B cell (primary cell): ENCODE results near the gene OR7C1. TPM values are rescaled to one million over a fixed set of nuclear protein-coding genes. Genes with fewer than 3 reads are reported as not detected.

Experiments
- ATAC-seq: fragments of 200-7000 bp; cut with Tn5 transposase; one replicate; pipeline ENCODE4 v1.10.0; 2021; ENCODE audit warnings: low read depth, mild to moderate bottlenecking, moderate number of reproducible peaks, moderate library complexity
- CTCF ChIA-PET: fragments of 350-600 bp; sonication (Branson Sonifier 250); formaldehyde crosslinking; loops from one replicate; lab custom pipeline; 2021; ENCODE audit warnings: antibody characterized with exemption, inconsistent platforms; lab: Charles Lee
- POLR2A ChIA-PET: fragments of 350-600 bp; sonication (Branson Sonifier 250); formaldehyde crosslinking; loops from one replicate; lab custom pipeline; 2021; ENCODE audit warnings: antibody characterized with exemption; lab: Charles Lee
- DNase-seq: peaks from one replicate; pipeline ENCODE4 v3.0.0; 2013
- H2AFZ ChIP-seq: 2 replicates; pipeline ENCODE4 v1.6.1; 2012; ENCODE audit warnings: mild to moderate bottlenecking, low read depth, low read length; ENCODE audit not compliant: insufficient read depth, poor library complexity, severe bottlenecking
- H3K27ac ChIP-seq, 2 donors: 1 replicate in 1 of 2; 2 replicates in 1 of 2; pipeline ENCODE4 v1.5.1; 2012 to 2013; ENCODE audit warnings: low read length in 2 of 2, mild to moderate bottlenecking in 2 of 2, moderate library complexity in 1 of 2
- H3K27me3 ChIP-seq, 4 experiments: fragments of 200-600 bp in 1 of 4; sonication (generic) in 1 of 4; replicated peaks in 1 of 4; 1 replicate in 2 of 4; 2 replicates in 2 of 4; pipeline versions ENCODE4 v1.6.1 to v1.7.0; 2013 to 2016; ENCODE audit warnings: low read length in 3 of 4, mild to moderate bottlenecking in 2 of 4, mixed read lengths in 1 of 4, moderate library complexity in 1 of 4; ENCODE audit not compliant: insufficient read depth in 4 of 4, control insufficient read depth in 3 of 4; ENCODE audit errors: control extremely low read depth in 1 of 4
- H3K36me3 ChIP-seq, 2 experiments: replicated peaks in 1 of 2; 1 replicate in 1 of 2; 2 replicates in 1 of 2; pipeline versions ENCODE4 v1.6.1 to v1.7.1; 2013; ENCODE audit warnings: low read length in 1 of 2; ENCODE audit not compliant: insufficient read depth in 2 of 2, control insufficient read depth in 1 of 2; ENCODE audit errors: control extremely low read depth in 1 of 2, extremely low read depth in 1 of 2
- H3K4me1 ChIP-seq, 2 donors: fragments of 200-600 bp in 1 of 2; sonication (generic) in 1 of 2; 1 replicate in 1 of 2; 2 replicates in 1 of 2; pipeline versions ENCODE4 v1.5.1 to v1.6.1; 2013 to 2017; ENCODE audit warnings: low read length in 2 of 2; ENCODE audit not compliant: control insufficient read depth in 2 of 2, insufficient read depth in 2 of 2
- H3K4me2 ChIP-seq: replicated peaks from 2 replicates; pipeline ENCODE3; 2012; ENCODE audit warnings: mild to moderate bottlenecking, low read depth, low read length; ENCODE audit not compliant: poor library complexity, severe bottlenecking
- H3K4me3 ChIP-seq, 5 experiments: fragments of 200-600 bp in 1 of 5; sonication (generic) in 1 of 5; 1 replicate in 3 of 5; 2 replicates in 2 of 5; pipeline versions ENCODE4 v1.5.1 to v1.7.0; 2011 to 2016; ENCODE audit warnings: low read length in 4 of 5, mild to moderate bottlenecking in 4 of 5, low read depth in 2 of 5, control low read depth in 1 of 5, moderate library complexity in 1 of 5; ENCODE audit not compliant: insufficient read depth in 1 of 5; ENCODE audit errors: control extremely low read depth in 1 of 5, extremely low read depth in 1 of 5
- H3K79me2 ChIP-seq: fragments of 200-600 bp; sonication (generic); one replicate; pipeline ENCODE4 v1.6.0; 2016; ENCODE audit warnings: low read length; ENCODE audit not compliant: control insufficient read depth, insufficient read depth
- H3K9ac ChIP-seq: fragments of 200-600 bp; sonication (generic); 2 replicates; pipeline ENCODE4 v1.6.1; 2017; ENCODE audit warnings: mild to moderate bottlenecking, low read length, moderate library complexity
- H3K9me3 ChIP-seq, 3 donors: one replicate each; pipeline versions ENCODE4 v1.6.1 to v1.7.1; 2013; ENCODE audit warnings: low read length in 2 of 3; ENCODE audit not compliant: control insufficient read depth in 2 of 3, insufficient read depth in 1 of 3; ENCODE audit errors: control extremely low read depth in 1 of 3
- H4K20me1 ChIP-seq: 2 replicates; pipeline ENCODE4 v1.6.0; 2012; ENCODE audit warnings: mild to moderate bottlenecking, low read length; ENCODE audit not compliant: insufficient read depth, control insufficient read depth, poor library complexity, severe bottlenecking
- H3K27ac Mint-ChIP-seq: one replicate; pipeline ENCODE4 v1.8.0; 2021; ENCODE audit warnings: mixed read lengths
- H3K27me3 Mint-ChIP-seq: one replicate; pipeline ENCODE4 v1.8.0; 2021; ENCODE audit warnings: mixed read lengths
- H3K4me1 Mint-ChIP-seq: one replicate; pipeline ENCODE4 v1.8.0; 2021; ENCODE audit warnings: mixed read lengths
- H3K4me3 Mint-ChIP-seq: one replicate; pipeline ENCODE4 v1.8.0; 2021; ENCODE audit warnings: mixed read lengths
- H3K9me3 Mint-ChIP-seq: one replicate; pipeline ENCODE4 v1.8.0; 2022; ENCODE audit warnings: mixed read lengths; ENCODE audit not compliant: insufficient read depth
- EZH2 ChIP-seq: IDR thresholded peaks from 2 replicates; pipeline ENCODE4 v1.6.1; 2012; ENCODE audit warnings: borderline replicate concordance, low read depth, mild to moderate bottlenecking, moderate library complexity, low read length; ENCODE audit not compliant: insufficient read depth, poor library complexity, severe bottlenecking
- WGBS: methylation state at CpG from one replicate; pipeline ENCODE4 v1.1.5; 2013; ENCODE audit warnings: missing lambda C conversion rate; ENCODE audit not compliant: insufficient coverage; 5-methylcytosine and 5-hydroxymethylcytosine counted together
- intact Hi-C: fragments of 100-400 bp; cut with micrococcal nuclease; formaldehyde crosslinking; loops from one replicate; pipeline ENCODE4 v1.10.0; 2022
- polyA plus RNA-seq: library from polyadenylated mRNA; depleted of rRNA; stranded (reverse); fragments of >200 nt; gene quantifications from 2 replicates; pipeline ENCODE4 v1.2.3, GENCODE V29; 2012
- total RNA-seq, 2 donors: library from RNA; stranded (reverse); fragments of 120-200 nt in 1 of 2; gene quantifications; 1 replicate in 1 of 2; 2 replicates in 1 of 2; pipeline versions ENCODE4 v1.2.3 to v1.2.4, GENCODE V29; 2013 to 2022
- TF ChIP-seq, protein P1 (sequence below): fragments of 200-600 bp; IDR thresholded peaks from one replicate; pipeline ENCODE4 v1.8.0; 2022; ENCODE audit warnings: antibody characterized with exemption, mild to moderate bottlenecking

Gene OR7C1
- total and polyA plus RNA-seq, 2 donors (not counting 1 experiment from before 2014, with no cell fraction given) = not detected

DNA sequence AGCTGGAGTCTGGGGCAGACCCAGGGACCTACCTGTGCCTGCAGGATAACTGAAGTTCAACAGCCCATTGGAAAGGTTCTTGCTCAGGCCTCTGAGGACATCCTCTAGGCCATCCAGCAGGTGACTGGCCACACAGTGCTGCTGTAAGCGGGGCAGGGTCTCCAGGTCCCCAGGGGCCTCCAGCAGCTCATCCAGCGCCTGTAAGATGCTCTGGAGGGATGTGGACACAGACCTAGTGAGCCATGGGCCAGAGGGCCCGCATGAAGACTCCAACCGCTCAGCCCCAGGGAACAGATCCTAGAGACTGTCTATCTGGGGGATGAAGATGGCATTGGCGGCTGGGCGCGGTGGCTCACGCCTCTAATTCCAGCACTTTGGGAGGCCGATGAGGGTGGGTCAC is 70.6 kb downstream of the OR7C1 start:
- no peaks in the 10 kb centered on the region for H3K4me1 ChIP-seq
- H3K79me2 ChIP-seq = no peaks in the 10 kb centered on the region
- WGBS = 91% methylated on average over 9 of the region's 9 CpGs
- no peak overlapping the region for H3K4me2 ChIP-seq
- no peak overlapping the region for H2AFZ ChIP-seq
- no peak overlapping the region for H3K9ac ChIP-seq
- Mint-ChIP-seq H3K27me3 (peaks cover 14% of the 10 kb centered on the region), H3K4me1 (no peaks in the 10 kb centered on the region), H3K27ac (no peak overlapping the region), H3K9me3 (no peaks in the 10 kb centered on the region), H3K4me3 (no peak overlapping the region)
- H4K20me1 ChIP-seq = no peaks in the 10 kb centered on the region
- H3K36me3 ChIP-seq = no peaks in the 10 kb centered on the region
- DNase-seq (no peak), ATAC-seq (no peak)
- peaks cover 0 to 3% (median 0%) of the 10 kb centered on the region in 4 experiments for H3K27me3 ChIP-seq
- no peak for TF ChIP-seq EZH2
- TF ChIP-seq, protein P1, sequence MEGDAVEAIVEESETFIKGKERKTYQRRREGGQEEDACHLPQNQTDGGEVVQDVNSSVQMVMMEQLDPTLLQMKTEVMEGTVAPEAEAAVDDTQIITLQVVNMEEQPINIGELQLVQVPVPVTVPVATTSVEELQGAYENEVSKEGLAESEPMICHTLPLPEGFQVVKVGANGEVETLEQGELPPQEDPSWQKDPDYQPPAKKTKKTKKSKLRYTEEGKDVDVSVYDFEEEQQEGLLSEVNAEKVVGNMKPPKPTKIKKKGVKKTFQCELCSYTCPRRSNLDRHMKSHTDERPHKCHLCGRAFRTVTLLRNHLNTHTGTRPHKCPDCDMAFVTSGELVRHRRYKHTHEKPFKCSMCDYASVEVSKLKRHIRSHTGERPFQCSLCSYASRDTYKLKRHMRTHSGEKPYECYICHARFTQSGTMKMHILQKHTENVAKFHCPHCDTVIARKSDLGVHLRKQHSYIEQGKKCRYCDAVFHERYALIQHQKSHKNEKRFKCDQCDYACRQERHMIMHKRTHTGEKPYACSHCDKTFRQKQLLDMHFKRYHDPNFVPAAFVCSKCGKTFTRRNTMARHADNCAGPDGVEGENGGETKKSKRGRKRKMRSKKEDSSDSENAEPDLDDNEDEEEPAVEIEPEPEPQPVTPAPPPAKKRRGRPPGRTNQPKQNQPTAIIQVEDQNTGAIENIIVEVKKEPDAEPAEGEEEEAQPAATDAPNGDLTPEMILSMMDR = no peak
- CTCF ChIA-PET = no interaction called here
- no peak overlapping the region for H3K27ac ChIP-seq
- H3K9me3 ChIP-seq = no peaks in the 10 kb centered on the region
- intact Hi-C loops = no loop called here
- H3K4me3 ChIP-seq = no peak overlapping the region
- POLR2A ChIA-PET = no interaction called here

DNA sequence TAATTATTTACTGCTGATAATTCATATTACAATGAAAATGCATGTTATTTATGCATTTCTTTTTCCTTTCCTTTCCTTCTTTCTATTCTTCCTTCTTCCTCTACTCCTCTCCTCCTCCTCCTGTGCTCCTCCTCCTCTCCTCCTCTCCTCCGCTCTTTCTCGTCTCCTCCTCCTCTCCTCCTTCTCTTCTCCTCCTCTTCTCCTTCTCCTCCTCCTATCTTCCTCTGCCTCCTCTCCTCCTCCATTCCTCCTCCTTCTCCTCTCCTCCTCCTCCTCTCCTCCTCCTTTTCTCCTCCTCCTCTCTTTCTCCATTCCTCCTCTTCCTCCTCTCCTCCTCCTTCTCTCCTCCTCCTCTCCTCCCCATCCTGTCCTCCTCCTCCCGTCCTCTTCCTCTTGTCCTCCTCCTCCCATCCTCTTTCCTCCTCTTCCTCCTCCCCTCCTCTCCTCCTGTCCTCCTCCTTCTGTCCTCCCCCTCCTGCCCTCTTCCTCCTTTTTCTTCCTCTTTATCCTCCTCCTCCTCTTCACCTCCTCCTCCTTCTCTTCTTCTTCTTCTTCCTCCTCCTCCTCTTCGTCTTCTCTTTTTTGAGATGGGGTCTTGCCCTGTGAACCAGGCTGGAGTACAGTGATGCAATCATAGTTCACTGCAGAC is 71.4 kb downstream of the OR7C1 start:
- DNase-seq = no peak
- H3K9ac ChIP-seq = no peak overlapping the region
- 80% methylated on average over 4 of the region's 4 CpGs for WGBS
- no peaks in the 10 kb centered on the region for H3K4me1 ChIP-seq
- intact Hi-C loops = no loop called here
- H4K20me1 ChIP-seq = no peaks in the 10 kb centered on the region
- TF ChIP-seq EZH2 = no peak
- TF ChIP-seq, protein P1 = no peak
- Mint-ChIP-seq H3K4me1 (no peaks in the 10 kb centered on the region), H3K27me3 (peaks cover 14% of the 10 kb centered on the region), H3K9me3 (no peaks in the 10 kb centered on the region), H3K27ac (no peak overlapping the region), H3K4me3 (no peak overlapping the region)
- ATAC-seq = no peak
- H3K9me3 ChIP-seq = no peaks in the 10 kb centered on the region
- peaks cover 0 to 1% (median 0%) of the 10 kb centered on the region in 4 experiments for H3K27me3 ChIP-seq
- H3K27ac ChIP-seq = no peak overlapping the region
- no peak overlapping the region for H3K4me2 ChIP-seq
- ChIA-PET CTCF (no interaction called here), POLR2A (no interaction called here)
- no peaks in the 10 kb centered on the region for H3K79me2 ChIP-seq
- no peak overlapping the region for H2AFZ ChIP-seq
- no peak overlapping the region for H3K4me3 ChIP-seq
- H3K36me3 ChIP-seq = no peaks in the 10 kb centered on the region
